GM21390 (cell line): ENCODE results near the gene CBLC.
"Not testable (repeated sequence)": the region's sequence is repeated elsewhere in the genome, so short reads cannot be mapped to it uniquely, and the experiment has no call there.

Source experiments
- ATAC-seq: cut with Tn5 transposase; IDR thresholded peaks from one replicate; pipeline ENCODE4 v1.9.1; 2021; ENCODE audit not compliant: unreplicated experiment

CBLC gene

GRCh38 chr19:44818466-44819031, 40.9 kb downstream of the CBLC start:
- ATAC-seq: no peak

GRCh38 chr19:44819246-44819832, 41.6 kb downstream of the CBLC start:
- ATAC-seq: no peak

GRCh38 chr19:44820648-44821609, 43.2 kb downstream of the CBLC start:
- no peak for ATAC-seq

GRCh38 chr19:44822177-44822576, 44.5 kb downstream of the CBLC start:
- ATAC-seq: no peak

GRCh38 chr19:44822670-44823372, 45.1 kb downstream of the CBLC start:
- ATAC-seq: no peak

- no peak for ATAC-seq
Measured at GRCh38 chr19:44823373-44823698, 45.6 kb downstream of the CBLC start.

- ATAC-seq: no peak
Measured at GRCh38 chr19:44824761-44825160, 47.1 kb downstream of the CBLC start.

GRCh38 chr19:44832875-44833274, 55.2 kb downstream of the CBLC start:
- not testable (repeated sequence) for ATAC-seq

GRCh38 chr19:44834399-44834798, 56.7 kb downstream of the CBLC start:
- ATAC-seq: not testable (repeated sequence)

GRCh38 chr19:44839276-44839675, 61.6 kb downstream of the CBLC start:
- no peak for ATAC-seq

- ATAC-seq: no peak
Measured at GRCh38 chr19:44840811-44841210, 63.1 kb downstream of the CBLC start.

- no peak for ATAC-seq
Measured at GRCh38 chr19:44841231-44841630, 63.5 kb downstream of the CBLC start.

- no peak for ATAC-seq
Measured at GRCh38 chr19:44845286-44845611, 67.6 kb downstream of the CBLC start.

GRCh38 chr19:44845612-44846454, 68.1 kb downstream of the CBLC start, which contains the start of gene NECTIN2:
Gene NECTIN2, plus strand, starts transcription at chr19:44846297. Its CDS starts 229 bp downstream, at chr19:44846526.
- ATAC-seq: no peak

- ATAC-seq: no peak
Measured at GRCh38 chr19:44846455-44847143, 68.9 kb downstream of the CBLC start.

- no peak for ATAC-seq
Measured at GRCh38 chr19:44847144-44848035, 69.7 kb downstream of the CBLC start.

- no peak for ATAC-seq
Measured at GRCh38 chr19:44848036-44848811, 70.5 kb downstream of the CBLC start.

GRCh38 chr19:44848812-44849447, 71.2 kb downstream of the CBLC start:
- no peak for ATAC-seq
